ENCODE data around the gene SOCS6. TPM values are rescaled to one million over a fixed set of nuclear protein-coding genes. Genes with fewer than 3 reads are reported as not detected.

Gene SOCS6
- total and polyA plus RNA-seq, 2 of the 13 experiments (the other 11 are each of a cell fraction or from before 2014, with no cell fraction given): 18.6 to 38.3 TPM

DNA sequence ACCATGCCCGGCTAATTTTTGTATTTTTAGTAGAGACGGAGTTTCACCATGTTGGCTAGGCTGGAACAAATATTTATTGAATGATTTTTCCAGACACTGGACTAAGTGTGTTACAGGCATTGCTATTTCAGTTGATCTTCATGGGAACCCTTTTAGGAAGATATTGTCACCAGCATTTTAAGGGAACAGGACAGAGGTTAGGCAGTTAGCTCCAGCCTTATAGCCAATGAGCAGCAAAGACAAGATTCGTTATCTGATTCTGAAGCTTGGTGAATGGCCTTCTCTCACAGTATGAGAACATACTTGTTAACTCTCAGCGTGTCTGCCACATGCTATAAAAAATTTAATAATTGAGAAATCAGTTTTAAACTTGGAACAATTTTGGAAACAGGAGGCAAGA lies 73.4 kb downstream of the SOCS6 start (continued):
- TF ChIP-seq, protein P1, sequence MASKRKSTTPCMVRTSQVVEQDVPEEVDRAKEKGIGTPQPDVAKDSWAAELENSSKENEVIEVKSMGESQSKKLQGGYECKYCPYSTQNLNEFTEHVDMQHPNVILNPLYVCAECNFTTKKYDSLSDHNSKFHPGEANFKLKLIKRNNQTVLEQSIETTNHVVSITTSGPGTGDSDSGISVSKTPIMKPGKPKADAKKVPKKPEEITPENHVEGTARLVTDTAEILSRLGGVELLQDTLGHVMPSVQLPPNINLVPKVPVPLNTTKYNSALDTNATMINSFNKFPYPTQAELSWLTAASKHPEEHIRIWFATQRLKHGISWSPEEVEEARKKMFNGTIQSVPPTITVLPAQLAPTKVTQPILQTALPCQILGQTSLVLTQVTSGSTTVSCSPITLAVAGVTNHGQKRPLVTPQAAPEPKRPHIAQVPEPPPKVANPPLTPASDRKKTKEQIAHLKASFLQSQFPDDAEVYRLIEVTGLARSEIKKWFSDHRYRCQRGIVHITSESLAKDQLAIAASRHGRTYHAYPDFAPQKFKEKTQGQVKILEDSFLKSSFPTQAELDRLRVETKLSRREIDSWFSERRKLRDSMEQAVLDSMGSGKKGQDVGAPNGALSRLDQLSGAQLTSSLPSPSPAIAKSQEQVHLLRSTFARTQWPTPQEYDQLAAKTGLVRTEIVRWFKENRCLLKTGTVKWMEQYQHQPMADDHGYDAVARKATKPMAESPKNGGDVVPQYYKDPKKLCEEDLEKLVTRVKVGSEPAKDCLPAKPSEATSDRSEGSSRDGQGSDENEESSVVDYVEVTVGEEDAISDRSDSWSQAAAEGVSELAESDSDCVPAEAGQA (IDR thresholded peaks at IDR 0.05; ENCODE audit: low read depth): no peak
- TF ChIP-seq, protein P1 (CRISPR knock-in tag; IDR thresholded peaks at IDR 0.05; ENCODE audit: borderline replicate concordance): no peak

DNA sequence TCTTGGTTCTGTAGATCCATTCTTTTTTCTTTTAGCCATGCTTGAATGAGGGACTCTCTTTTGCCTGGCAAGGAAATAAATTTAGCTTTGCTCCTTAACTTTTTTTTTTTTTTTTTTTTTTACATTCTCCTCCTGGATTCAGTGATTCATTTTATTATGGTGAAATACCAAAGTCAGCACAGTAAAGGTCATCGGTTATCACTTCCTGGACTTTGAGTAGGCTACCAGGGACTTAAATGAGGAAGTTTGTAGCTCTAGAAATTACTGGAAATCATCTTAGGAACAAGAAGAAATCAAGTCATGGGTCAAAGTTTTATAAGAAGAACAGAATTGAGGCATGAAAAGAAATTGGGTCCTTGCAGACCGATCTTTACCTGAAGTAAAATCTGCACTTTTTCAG lies 75.0 kb downstream of the SOCS6 start:
- peak overlapping the region; percentile 5 for H3K27ac ChIP-seq (ENCODE audit: extremely low read length, insufficient read depth, low read length)
- H2AFZ ChIP-seq (ENCODE audit: low read length): no peak overlapping the region
- 82% methylated on average over 2 of the region's 2 CpGs for WGBS (ENCODE audit: low lambda C conversion rate)
- H3K9ac ChIP-seq (ENCODE audit: insufficient read depth, low read depth, low read length): no peak overlapping the region
- ATAC-seq (no peak), DNase-seq (ENCODE audit: low spot score) (peak; percentile 48), FAIRE-seq (no peak)
- H3K4me3 ChIP-seq (replicated peaks in 1 of 3; ENCODE audit: insufficient read depth in 1 of 3, low read depth in 2 of 3, low read length in 3 of 3): no peak overlapping the region
- peaks cover 56% of the 10 kb centered on the region for H3K4me1 ChIP-seq (ENCODE audit: insufficient read depth, low read length)
- H3K4me2 ChIP-seq (ENCODE audit: low read depth, low read length): no peak overlapping the region
- POLR2A ChIA-PET: interaction anchor here (4.1 kb wide), 1 partner anchor 13 kb away, joined by 17 read pairs; no protein-coding TSS in a partner anchor
- BruUV-seq (replicated peaks): no TSS peak
- intact Hi-C loops (cut with micrococcal nuclease; ENCODE audit: unreplicated experiment): no loop called here
- H3K36me3 ChIP-seq (replicated peaks in 1 of 2; ENCODE audit: control insufficient read depth in 1 of 2, insufficient read depth in 2 of 2, low read length in 2 of 2): no peaks in the 10 kb centered on the region
- H4K20me1 ChIP-seq (ENCODE audit: insufficient read depth, low read length): no peaks in the 10 kb centered on the region
- no peaks in the 10 kb centered on the region for H3K27me3 ChIP-seq (ENCODE audit: control insufficient read depth in 1 of 2, insufficient read depth in 2 of 2, low read length in 2 of 2)
- CTCF ChIA-PET (ENCODE audit: low intra/inter-chr PET ratio, low total read pairs): no interaction called here
- no peaks in the 10 kb centered on the region for H3K79me2 ChIP-seq (ENCODE audit: insufficient read depth, low read length)
- in situ Hi-C loops (cut with HindIII; ENCODE audit: extremely low pct_ligation_motif_present, low pct_unique_long_range_greater_than_20kb): no loop called here
- no peaks in the 10 kb centered on the region for H3K9me3 ChIP-seq (ENCODE audit: low read length)
- 0 out of 2 replicates have a peak, but pooled peaks have one; percentile 28 for TF ChIP-seq ELF3 (CRISPR knock-in tag; IDR thresholded peaks at IDR 0.05)
- TF ChIP-seq ELF1 (CRISPR knock-in tag; IDR thresholded peaks at IDR 0.05): peak; percentile 37; the same call in 1 of the 2 replicates
- no peak for TF ChIP-seq RAD21 (CRISPR knock-in tag; IDR thresholded peaks at IDR 0.05)
- no peak for TF ChIP-seq NBN (conservative IDR thresholded peaks at IDR 0.05)
- TF ChIP-seq ZNF672 (CRISPR knock-in tag; IDR thresholded peaks at IDR 0.05): no peak
- no peak for TF ChIP-seq GTF2F1 (IDR thresholded peaks at IDR 0.05; ENCODE audit: low read length)
- TF ChIP-seq, protein P2, sequence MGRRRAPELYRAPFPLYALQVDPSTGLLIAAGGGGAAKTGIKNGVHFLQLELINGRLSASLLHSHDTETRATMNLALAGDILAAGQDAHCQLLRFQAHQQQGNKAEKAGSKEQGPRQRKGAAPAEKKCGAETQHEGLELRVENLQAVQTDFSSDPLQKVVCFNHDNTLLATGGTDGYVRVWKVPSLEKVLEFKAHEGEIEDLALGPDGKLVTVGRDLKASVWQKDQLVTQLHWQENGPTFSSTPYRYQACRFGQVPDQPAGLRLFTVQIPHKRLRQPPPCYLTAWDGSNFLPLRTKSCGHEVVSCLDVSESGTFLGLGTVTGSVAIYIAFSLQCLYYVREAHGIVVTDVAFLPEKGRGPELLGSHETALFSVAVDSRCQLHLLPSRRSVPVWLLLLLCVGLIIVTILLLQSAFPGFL (CRISPR knock-in tag; IDR thresholded peaks at IDR 0.05): no peak
- TF ChIP-seq HNF4A (CRISPR knock-in tag; IDR thresholded peaks at IDR 0.05): peak; percentile 16; the same call in 1 of the 2 replicates
- TF ChIP-seq SIN3B (IDR thresholded peaks at IDR 0.05; ENCODE audit: low read length): no peak
- TF ChIP-seq, protein P3, sequence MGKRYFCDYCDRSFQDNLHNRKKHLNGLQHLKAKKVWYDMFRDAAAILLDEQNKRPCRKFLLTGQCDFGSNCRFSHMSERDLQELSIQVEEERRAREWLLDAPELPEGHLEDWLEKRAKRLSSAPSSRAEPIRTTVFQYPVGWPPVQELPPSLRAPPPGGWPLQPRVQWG (CRISPR knock-in tag; IDR thresholded peaks at IDR 0.05; ENCODE audit: borderline replicate concordance, low read depth): no peak
- TF ChIP-seq, protein P4, sequence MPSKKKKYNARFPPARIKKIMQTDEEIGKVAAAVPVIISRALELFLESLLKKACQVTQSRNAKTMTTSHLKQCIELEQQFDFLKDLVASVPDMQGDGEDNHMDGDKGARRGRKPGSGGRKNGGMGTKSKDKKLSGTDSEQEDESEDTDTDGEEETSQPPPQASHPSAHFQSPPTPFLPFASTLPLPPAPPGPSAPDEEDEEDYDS (CRISPR knock-in tag; IDR thresholded peaks at IDR 0.05): no peak
- TF ChIP-seq NR2F1 (CRISPR knock-in tag; IDR thresholded peaks at IDR 0.05): 0 out of 4 replicates have a peak, but pooled peaks of 1 of the 2 experiments have one; percentile 13

Data from HepG2 (cell line).